Uterus (tissue), 4 donors: Measurements from ENCODE around the gene GASK1A. TPM values are rescaled to one million over a fixed set of nuclear protein-coding genes. Genes with fewer than 3 reads are reported as not detected.

Experiments used
- DNase-seq, 2 donors: peaks; one replicate each; pipeline ENCODE4 v3.0.0-alpha.2; 2019 to 2020
- H3K27ac ChIP-seq, 2 donors: fragments of 200-600 bp; sonication (generic); 1 replicate in 1 of 2; 2 replicates in 1 of 2; pipeline ENCODE4 v1.5.1; 2016 to 2018
- H3K27me3 ChIP-seq, 2 donors: fragments of 200-600 bp; sonication (generic); one replicate each; pipeline ENCODE4 v1.5.1; 2018 to 2019; ENCODE audit warnings: control low read depth in 1 of 2
- H3K36me3 ChIP-seq, 2 donors: fragments of 200-600 bp; sonication (generic); one replicate each; pipeline ENCODE4 v1.5.1; 2019; ENCODE audit warnings: control low read depth in 1 of 2
- H3K4me1 ChIP-seq, 2 donors: fragments of 200-600 bp; sonication (generic); one replicate each; pipeline ENCODE4 v1.5.1; 2018 to 2019; ENCODE audit warnings: control low read depth in 1 of 2
- H3K4me3 ChIP-seq, 2 donors: fragments of 200-600 bp; sonication (generic); 1 replicate in 1 of 2; 2 replicates in 1 of 2; pipeline ENCODE4 v1.5.1; 2018 to 2019; ENCODE audit warnings: mild to moderate bottlenecking in 1 of 2
- H3K9me3 ChIP-seq, 2 donors: fragments of 200-600 bp; sonication (generic); one replicate each; pipeline ENCODE4 v1.5.1; 2019; ENCODE audit warnings: control low read depth in 1 of 2
- CTCF ChIP-seq, 4 experiments: fragments of 200-600 bp in 2 of 4; fragments of 450-650 bp in 2 of 4; sonication (generic) in 2 of 4; IDR thresholded peaks; one replicate each; pipeline ENCODE4 v1.5.1; 2016 to 2019; ENCODE audit warnings: antibody characterized with exemption in 4 of 4, mild to moderate bottlenecking in 2 of 4, moderate library complexity in 1 of 4
- POLR2A ChIP-seq, 2 donors: fragments of 450-650 bp; IDR thresholded peaks; one replicate each; pipeline ENCODE4 v1.6.1; 2016; ENCODE audit warnings: antibody characterized with exemption in 2 of 2, mild to moderate bottlenecking in 1 of 2, moderate library complexity in 1 of 2
- intact Hi-C: fragments of 100-400 bp; cut with DNase I; formaldehyde crosslinking; loops from one replicate; pipeline ENCODE4 v1.15.1; 2023; ENCODE audit warnings: low total_unique reads
- total RNA-seq, 4 donors: library from RNA; depleted of rRNA in 3 of 4; stranded (reverse); fragments of >200 nt in 3 of 4; gene quantifications; one replicate each; pipeline versions ENCODE4 v1.1.0 to v1.2.4, GENCODE V29; 2014 to 2023
- donor health status: DM: yes; HTN: yes; CAD: no.

Gene GASK1A
- total RNA-seq, 4 donors from 2014 or later: 26.3 to 65.8 (median 48.0) TPM

DNA sequence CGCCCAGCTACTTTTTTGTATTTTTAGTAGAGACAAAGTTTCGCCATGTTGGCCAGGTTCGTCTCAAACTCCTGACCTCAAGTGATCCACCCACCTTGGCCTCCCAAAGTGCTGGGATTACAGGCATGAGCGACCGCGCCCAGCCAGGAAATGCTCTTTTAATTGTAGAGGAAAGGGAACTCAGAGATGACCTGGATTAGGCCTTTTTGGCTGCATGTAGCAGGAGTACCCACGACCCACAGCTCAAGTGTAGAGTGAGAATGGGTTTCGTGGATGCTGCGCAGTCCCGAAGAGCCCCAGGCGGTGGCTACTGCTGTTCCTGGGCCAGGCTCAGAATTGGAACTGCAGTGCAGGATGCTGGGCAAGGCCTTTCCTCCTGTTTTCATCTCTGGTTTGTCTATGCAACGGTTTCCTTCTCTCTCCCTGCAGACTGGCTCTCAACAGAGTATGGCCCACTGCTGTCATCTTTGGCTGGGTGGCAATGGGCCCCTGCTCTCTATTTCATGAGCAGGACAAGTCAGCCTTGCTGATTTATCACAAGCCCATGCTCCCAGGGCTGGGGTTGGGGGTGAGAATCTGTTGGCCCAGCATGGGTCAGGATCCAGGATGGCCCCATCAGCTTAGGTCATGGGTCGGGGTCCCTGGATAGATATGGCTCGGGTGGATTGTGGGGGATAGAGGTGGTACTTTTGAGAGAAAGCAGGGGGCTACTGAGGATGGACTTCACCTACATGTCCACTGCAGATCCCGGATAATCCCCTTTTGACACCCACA, 51.2 kb downstream of the GASK1A start:
- no peak for TF ChIP-seq POLR2A (IDR thresholded peaks at IDR 0.05)
- TF ChIP-seq CTCF (IDR thresholded peaks at IDR 0.05): no peak

DNA sequence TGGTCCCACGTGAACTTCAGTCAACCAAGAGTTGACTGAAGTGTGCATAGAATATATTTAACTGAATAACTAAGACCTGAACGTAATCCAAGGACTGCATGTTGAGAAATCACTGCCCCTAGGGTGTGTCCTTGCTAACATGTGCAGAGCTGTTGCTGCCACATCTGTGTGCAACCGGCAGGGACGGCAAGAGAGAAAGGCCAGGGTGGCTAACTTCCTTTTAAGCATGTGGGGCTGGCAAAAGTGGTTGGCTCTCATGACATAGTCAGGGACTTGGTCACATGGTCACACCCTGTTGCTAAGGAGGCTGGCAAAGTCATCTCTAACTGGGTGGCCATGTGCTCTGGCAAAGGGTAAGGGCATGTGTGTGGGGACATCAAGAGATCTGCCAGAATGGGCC, 52.4 kb downstream of the GASK1A start:
- TF ChIP-seq CTCF (IDR thresholded peaks at IDR 0.05) (no peak), POLR2A (IDR thresholded peaks at IDR 0.05) (no peak)
- H3K27me3 ChIP-seq: no peaks in the 10 kb centered on the region
- DNase-seq: no peak

More for the DNA sequence above, 51.2 kb downstream of the GASK1A start:
- no peak for DNase-seq
- no peak overlapping the region for H3K27ac ChIP-seq
- no peaks in the 10 kb centered on the region for H3K4me1 ChIP-seq
- H3K36me3 ChIP-seq: no peaks in the 10 kb centered on the region
- intact Hi-C loops: no loop called here
- no peaks in the 10 kb centered on the region for H3K9me3 ChIP-seq
- H3K27me3 ChIP-seq: no peaks in the 10 kb centered on the region
- H3K4me3 ChIP-seq: no peak overlapping the region

DNA sequence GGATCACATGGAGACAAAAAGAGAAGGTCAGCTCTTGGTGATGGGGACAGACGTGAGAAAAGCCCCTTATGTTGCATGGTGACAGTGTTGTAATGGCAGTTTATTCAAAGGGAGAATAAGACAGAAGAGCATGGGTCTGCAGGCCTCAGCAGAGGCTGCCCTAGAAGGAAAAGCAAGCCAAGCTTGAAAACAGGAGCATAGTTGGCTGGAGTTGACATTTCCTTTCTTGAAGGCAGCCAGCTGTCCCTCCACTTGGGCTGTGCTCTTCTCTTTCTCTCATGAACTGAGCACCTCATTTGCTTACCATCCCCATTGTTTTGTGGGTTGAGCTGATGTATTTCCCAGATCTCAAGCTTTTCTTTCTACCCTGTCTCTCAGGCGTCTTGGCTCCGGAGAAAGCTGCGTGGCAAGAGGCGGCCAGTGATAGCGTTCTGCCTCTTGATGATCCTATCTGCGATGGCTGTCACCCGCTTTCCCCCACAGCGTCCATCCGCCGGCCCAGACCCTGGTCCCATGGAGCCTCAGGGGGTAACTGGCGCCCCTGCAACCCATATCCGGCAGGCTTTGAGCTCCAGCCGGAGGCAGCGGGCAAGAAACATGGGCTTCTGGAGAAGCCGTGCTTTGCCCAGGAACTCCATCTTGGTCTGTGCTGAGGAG, 52.9 kb downstream of the GASK1A start:
- intact Hi-C loops: no loop called here
- no peak for TF ChIP-seq POLR2A (IDR thresholded peaks at IDR 0.05)
- Histone ChIP-seq H3K36me3 (no peaks in the 10 kb centered on the region), H3K4me3 (no peak overlapping the region), H3K9me3 (no peaks in the 10 kb centered on the region), H3K27me3 (no peaks in the 10 kb centered on the region), H3K27ac (no peak overlapping the region), H3K4me1 (no peaks in the 10 kb centered on the region)
- DNase-seq: no peak

More for the DNA sequence above, 52.4 kb downstream of the GASK1A start:
- H3K36me3 ChIP-seq: no peaks in the 10 kb centered on the region
- no peak overlapping the region for H3K4me3 ChIP-seq
- H3K27ac ChIP-seq: no peak overlapping the region
- no peaks in the 10 kb centered on the region for H3K9me3 ChIP-seq
- H3K4me1 ChIP-seq: no peaks in the 10 kb centered on the region
- intact Hi-C loops: no loop called here

GRCh38 chr3:43032646-43033628, 53.8 kb downstream of the GASK1A start:
- Histone ChIP-seq H3K4me1 (no peaks in the 10 kb centered on the region), H3K36me3 (no peaks in the 10 kb centered on the region), H3K27ac (no peak overlapping the region), H3K9me3 (no peaks in the 10 kb centered on the region), H3K27me3 (no peaks in the 10 kb centered on the region), H3K4me3 (no peak overlapping the region)
- intact Hi-C loops: no loop called here
- TF ChIP-seq CTCF (IDR thresholded peaks at IDR 0.05) (no peak), POLR2A (IDR thresholded peaks at IDR 0.05) (no peak)
- DNase-seq: no peak

DNA sequence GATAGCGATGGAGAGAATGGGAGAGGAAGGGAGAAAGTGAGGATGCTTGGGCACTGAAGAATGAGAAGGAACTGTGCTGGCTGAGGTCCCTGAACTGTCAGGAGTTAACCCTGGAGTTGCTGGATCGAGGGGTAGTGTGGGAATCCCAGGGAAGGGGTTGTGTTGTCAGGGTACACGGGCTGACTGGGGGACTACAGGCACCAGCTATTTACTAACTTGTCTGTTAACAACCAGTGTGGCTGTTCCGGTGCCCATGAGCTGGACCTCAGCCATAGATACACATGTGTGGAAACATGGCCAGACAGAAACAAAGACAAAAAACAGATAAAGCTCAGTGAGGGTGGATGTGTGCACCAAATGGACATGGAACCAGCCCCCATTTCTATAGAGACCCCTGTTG, 55.1 kb downstream of the GASK1A start:
- Histone ChIP-seq H3K27ac (no peak overlapping the region), H3K4me3 (no peak overlapping the region), H3K27me3 (no peaks in the 10 kb centered on the region), H3K4me1 (no peaks in the 10 kb centered on the region), H3K36me3 (no peaks in the 10 kb centered on the region), H3K9me3 (no peaks in the 10 kb centered on the region)
- intact Hi-C loops: no loop called here
- no peak for DNase-seq
- TF ChIP-seq CTCF (IDR thresholded peaks at IDR 0.05): no peak
- no peak for TF ChIP-seq POLR2A (IDR thresholded peaks at IDR 0.05)
